ENCODE measurements around the gene POLR2J. TPM values are rescaled to one million over a fixed set of nuclear protein-coding genes. Genes with fewer than 3 reads are reported as not detected.
"Not testable (repeated sequence)": the region's sequence is repeated elsewhere in the genome, so short reads cannot be mapped to it uniquely, and the experiment has no call there.

The POLR2J gene
- total and polyA plus RNA-seq, 2 experiments from 2014 or later: 16.3 to 77.4 TPM

DNA sequence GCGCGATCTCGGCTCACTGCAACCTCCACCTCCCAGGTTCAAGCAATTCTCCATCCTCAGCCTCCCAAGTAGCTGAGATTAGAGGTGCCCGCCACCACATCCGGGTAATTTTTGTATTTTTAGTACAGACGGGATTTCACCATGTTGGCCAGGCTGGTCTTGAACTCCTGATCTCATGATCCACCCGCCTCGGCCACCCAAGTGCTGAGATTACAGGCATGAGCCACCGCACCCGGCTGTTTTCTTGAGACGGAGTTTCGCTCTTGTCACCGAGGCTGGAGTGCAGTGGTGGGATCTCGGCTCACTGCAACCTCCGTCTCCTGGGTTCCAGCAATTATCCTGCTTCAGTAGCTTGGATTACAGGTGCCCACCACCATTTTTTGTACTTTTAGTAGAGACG is 19.6 kb upstream of the POLR2J start:
- not testable (repeated sequence) for DNase-seq (ENCODE audit: low spot score); H4K20me1 ChIP-seq (ENCODE audit: insufficient read depth, poor library complexity, severe bottlenecking); H3K36me3 ChIP-seq (replicated peaks; ENCODE audit: insufficient read depth, low read depth); H3K4me3 ChIP-seq; H3K79me2 ChIP-seq; H3K9me3 ChIP-seq (ENCODE audit: low read depth); H3K4me1 ChIP-seq (ENCODE audit: insufficient read depth); H2AFZ ChIP-seq; H3K27me3 ChIP-seq; H3K27ac ChIP-seq; H3K9me2 ChIP-seq (replicated peaks; ENCODE audit: insufficient read depth); H3K4me2 ChIP-seq
- WGBS (ENCODE audit: low lambda C conversion rate, missing lambda C conversion rate): 94% methylated on average over 10 of the region's 16 CpGs

DNA sequence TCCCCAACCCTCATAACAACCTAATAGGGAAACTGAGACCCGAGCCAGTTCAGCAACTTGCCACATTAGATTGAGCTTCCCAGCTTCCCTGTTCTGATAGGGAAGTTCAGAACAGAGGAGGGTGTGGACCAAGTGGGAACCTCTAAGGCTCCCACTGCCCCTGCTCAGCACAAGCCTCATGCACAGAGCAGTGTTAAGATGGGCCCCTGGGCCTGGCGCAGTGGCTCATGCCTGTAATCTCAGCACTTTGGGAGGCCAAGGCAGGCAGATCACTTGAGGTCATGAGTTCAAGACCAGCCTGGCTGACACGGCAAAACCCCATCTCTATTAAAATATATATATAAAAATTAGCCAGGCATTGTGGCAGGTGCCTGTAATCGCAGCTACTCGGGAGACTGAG is 18.6 kb upstream of the POLR2J start:
- H3K4me2 ChIP-seq; H3K36me3 ChIP-seq (replicated peaks; ENCODE audit: insufficient read depth, low read depth); H3K4me1 ChIP-seq (ENCODE audit: insufficient read depth); H3K9me2 ChIP-seq (replicated peaks; ENCODE audit: insufficient read depth); H3K9me3 ChIP-seq (ENCODE audit: low read depth); H4K20me1 ChIP-seq (ENCODE audit: insufficient read depth, poor library complexity, severe bottlenecking); H3K4me3 ChIP-seq; DNase-seq (ENCODE audit: low spot score); H3K27ac ChIP-seq; H3K79me2 ChIP-seq; H3K27me3 ChIP-seq; H2AFZ ChIP-seq: not testable (repeated sequence)
- 71% methylated on average over 1 of the region's 5 CpGs for WGBS (ENCODE audit: low lambda C conversion rate, missing lambda C conversion rate)

DNA sequence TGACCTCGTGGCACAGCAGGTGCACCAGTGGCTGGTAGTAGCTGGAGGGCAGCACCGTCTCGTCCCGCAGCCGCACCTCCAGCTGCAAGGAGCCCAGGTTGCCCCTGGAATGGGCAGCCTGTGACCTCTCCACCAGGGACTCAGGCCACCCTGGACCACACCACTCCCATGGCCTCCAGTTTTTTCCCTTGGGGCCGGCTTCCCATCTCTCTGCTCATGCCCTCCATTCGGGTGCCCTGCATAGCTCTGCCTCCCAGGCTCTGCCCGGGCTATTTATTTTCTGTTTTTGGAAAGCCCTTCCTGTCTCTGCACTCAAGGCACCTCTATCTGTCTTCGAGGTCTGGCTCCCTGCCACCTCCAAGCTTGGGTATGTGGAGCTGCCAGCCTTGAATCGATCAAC is 18.1 kb upstream of the POLR2J start:
- H3K9me2 ChIP-seq (replicated peaks; ENCODE audit: insufficient read depth); H3K4me1 ChIP-seq (ENCODE audit: insufficient read depth); H3K9me3 ChIP-seq (ENCODE audit: low read depth); H3K27me3 ChIP-seq; H3K36me3 ChIP-seq (replicated peaks; ENCODE audit: insufficient read depth, low read depth); H3K4me3 ChIP-seq; H3K79me2 ChIP-seq; H2AFZ ChIP-seq; H3K27ac ChIP-seq; DNase-seq (ENCODE audit: low spot score); H4K20me1 ChIP-seq (ENCODE audit: insufficient read depth, poor library complexity, severe bottlenecking); H3K4me2 ChIP-seq: not testable (repeated sequence)
- 100% methylated on average over 3 of the region's 10 CpGs for WGBS (ENCODE audit: low lambda C conversion rate, missing lambda C conversion rate)

DNA sequence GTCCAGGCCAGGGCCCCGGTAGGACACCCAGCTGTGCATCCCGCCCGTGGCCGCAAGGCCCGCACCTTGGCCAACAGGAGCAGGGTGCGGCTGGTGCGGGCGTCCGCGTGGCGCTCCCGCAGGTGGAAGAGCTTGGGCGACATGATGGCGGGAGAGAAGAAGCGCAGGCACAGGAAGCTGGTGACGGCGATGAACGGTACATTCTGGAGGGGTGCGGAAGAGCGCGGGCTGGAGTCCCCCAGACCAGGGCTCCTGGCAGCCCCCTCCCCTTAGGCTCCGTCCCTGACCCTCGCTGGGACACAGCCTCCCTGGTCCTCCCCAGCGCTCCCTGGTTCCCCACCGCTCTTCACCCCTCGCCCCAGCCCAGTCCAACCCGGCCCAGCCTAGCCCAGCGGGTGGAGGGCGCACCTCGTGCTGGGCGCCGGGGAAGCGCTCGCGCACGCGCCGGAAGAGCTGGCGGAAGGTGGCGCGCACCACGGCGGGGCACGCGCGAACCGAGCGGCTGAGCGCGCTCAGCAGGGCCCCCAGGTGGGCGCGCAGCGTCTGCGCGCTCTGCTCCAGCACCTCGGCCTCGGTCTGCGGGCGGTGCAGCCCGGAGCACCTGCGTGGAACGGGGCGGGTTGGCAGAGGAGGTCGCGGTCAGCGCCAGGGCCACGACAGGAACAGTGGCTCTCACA is 15.9 kb upstream of the POLR2J start:
- not testable (repeated sequence) for H3K27me3 ChIP-seq; H3K4me3 ChIP-seq; H3K36me3 ChIP-seq (replicated peaks; ENCODE audit: insufficient read depth, low read depth); H3K9me3 ChIP-seq (ENCODE audit: low read depth); H3K4me1 ChIP-seq (ENCODE audit: insufficient read depth); H3K27ac ChIP-seq; H3K79me2 ChIP-seq; H4K20me1 ChIP-seq (ENCODE audit: insufficient read depth, poor library complexity, severe bottlenecking); H3K4me2 ChIP-seq; H3K9me2 ChIP-seq (replicated peaks; ENCODE audit: insufficient read depth); H2AFZ ChIP-seq; DNase-seq (ENCODE audit: low spot score)
- WGBS (ENCODE audit: low lambda C conversion rate, missing lambda C conversion rate): no CpG with 5 or more reads among the region's 67 CpGs

DNA sequence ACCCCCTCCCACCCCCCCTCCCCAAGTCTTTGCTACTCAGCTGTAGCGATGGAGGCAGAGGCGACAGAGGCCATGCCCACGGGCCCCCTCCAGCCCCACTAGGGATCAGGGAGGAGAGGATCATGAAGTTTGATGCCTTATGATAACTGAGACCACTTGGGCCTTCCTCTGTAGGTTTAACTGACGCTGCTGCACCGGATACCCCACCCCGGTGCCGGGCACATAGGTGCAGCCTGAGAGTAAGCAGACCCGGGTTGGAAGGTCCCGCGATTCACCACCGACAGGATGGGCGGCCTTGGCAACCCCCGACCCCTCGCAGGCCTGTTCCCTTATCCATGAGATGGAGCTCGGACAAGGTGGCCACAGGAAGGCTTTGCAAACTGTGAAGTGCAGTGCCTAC is 15.3 kb upstream of the POLR2J start:
- DNase-seq (ENCODE audit: low spot score); H3K9me2 ChIP-seq (replicated peaks; ENCODE audit: insufficient read depth); H3K27me3 ChIP-seq; H3K36me3 ChIP-seq (replicated peaks; ENCODE audit: insufficient read depth, low read depth); H3K4me1 ChIP-seq (ENCODE audit: insufficient read depth); H3K9me3 ChIP-seq (ENCODE audit: low read depth); H3K4me3 ChIP-seq; H4K20me1 ChIP-seq (ENCODE audit: insufficient read depth, poor library complexity, severe bottlenecking); H3K4me2 ChIP-seq; H3K79me2 ChIP-seq; H2AFZ ChIP-seq; H3K27ac ChIP-seq: not testable (repeated sequence)
- WGBS (ENCODE audit: low lambda C conversion rate, missing lambda C conversion rate): 63% methylated on average over 4 of the region's 15 CpGs

DNA sequence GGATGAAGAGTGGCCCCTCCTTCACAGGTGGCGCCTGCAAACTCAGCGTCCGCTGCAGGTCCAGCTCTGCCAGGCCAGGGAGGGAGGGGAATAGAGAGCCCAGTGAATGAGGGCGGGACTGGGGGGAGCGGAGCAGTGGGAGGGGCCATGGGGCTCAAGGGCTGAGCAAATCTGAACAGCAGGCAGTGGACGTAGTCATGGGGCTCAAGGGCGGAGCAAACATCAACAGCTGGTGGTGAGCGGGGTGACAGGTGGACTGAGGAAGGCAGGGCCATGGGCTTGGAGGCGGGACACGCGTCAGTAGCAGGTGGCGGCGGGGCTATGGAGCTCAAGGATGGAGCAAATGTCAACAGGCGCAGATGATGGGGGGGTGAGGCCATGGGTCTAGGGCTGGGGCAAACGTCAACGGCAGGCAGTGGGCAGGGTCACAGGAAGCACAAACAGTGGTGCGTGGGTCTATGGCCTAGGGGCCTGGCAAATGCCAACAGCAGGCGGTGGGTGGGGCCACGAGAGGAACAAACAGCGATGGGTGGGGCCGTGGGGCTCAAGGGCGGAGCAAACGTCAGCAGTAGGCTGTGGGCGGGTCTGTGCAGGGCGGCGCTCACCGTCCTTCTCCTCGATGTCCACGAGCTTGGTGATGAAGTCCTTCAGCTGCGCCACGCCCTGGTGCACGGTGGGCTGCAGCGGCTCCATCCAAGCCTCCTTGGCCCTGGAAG is 14.7 kb upstream of the POLR2J start:
- H3K4me1 ChIP-seq (ENCODE audit: insufficient read depth); H3K9me2 ChIP-seq (replicated peaks; ENCODE audit: insufficient read depth); H3K9me3 ChIP-seq (ENCODE audit: low read depth); H3K4me3 ChIP-seq; H3K27me3 ChIP-seq; H2AFZ ChIP-seq; H4K20me1 ChIP-seq (ENCODE audit: insufficient read depth, poor library complexity, severe bottlenecking); H3K36me3 ChIP-seq (replicated peaks; ENCODE audit: insufficient read depth, low read depth); H3K27ac ChIP-seq; H3K79me2 ChIP-seq; DNase-seq (ENCODE audit: low spot score); H3K4me2 ChIP-seq: not testable (repeated sequence)
- WGBS (ENCODE audit: low lambda C conversion rate, missing lambda C conversion rate): no CpG with 5 or more reads among the region's 33 CpGs

DNA sequence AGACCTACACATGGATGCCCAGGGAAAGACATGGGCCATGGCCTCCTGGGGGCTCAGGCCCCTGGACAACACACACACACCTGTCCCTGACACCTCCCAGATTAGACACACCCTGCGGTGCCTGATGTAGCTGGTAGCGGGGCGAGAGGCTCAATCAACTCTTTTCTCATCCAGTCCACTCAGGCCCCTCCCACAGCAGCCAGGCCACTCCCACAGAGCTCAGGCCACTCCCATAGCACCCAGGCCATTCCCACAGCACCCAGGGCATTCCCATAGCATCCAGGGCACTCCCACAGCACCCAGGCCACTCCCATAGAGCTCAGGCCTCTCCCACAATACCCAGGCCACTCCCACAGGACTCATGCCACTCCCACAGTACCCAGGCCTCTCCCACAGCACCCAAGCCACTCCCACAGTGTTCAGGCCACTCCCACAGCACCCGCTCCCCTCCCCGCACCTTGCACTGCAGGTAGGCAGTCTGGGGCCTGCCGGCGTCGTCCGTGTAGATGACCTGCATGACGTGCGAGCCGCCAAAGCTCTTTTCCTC is 11.9 kb upstream of the POLR2J start:
- not testable (repeated sequence) for H3K27ac ChIP-seq; H3K27me3 ChIP-seq; H3K36me3 ChIP-seq (replicated peaks; ENCODE audit: insufficient read depth, low read depth); H2AFZ ChIP-seq; H3K4me3 ChIP-seq; H3K79me2 ChIP-seq; H4K20me1 ChIP-seq (ENCODE audit: insufficient read depth, poor library complexity, severe bottlenecking); H3K9me2 ChIP-seq (replicated peaks; ENCODE audit: insufficient read depth); H3K4me1 ChIP-seq (ENCODE audit: insufficient read depth); H3K4me2 ChIP-seq; DNase-seq (ENCODE audit: low spot score); H3K9me3 ChIP-seq (ENCODE audit: low read depth)
- 68% methylated on average over 3 of the region's 12 CpGs for WGBS (ENCODE audit: low lambda C conversion rate, missing lambda C conversion rate)

DNA sequence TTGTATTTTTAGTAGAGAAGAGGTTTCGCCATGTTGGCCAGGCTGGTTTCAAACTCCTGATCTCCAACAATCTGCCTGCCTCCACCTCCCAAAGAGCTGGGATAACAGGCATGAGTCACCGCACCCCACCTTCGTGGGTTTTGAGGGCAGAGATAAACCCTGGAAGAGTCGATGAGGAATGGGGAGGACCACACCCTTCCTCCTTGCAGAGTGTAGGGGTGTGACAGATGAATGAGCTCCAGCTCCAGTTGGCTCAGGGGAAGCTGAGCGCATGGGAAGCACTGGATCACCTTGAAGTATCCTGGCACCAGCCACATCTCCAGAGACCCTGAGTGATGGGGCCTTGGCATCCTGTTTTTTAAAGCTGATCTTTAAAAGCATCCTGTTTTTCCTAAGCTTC is 5.6 kb upstream of the POLR2J start:
- not testable (repeated sequence) for H3K9me3 ChIP-seq (ENCODE audit: low read depth); H3K9me2 ChIP-seq (replicated peaks; ENCODE audit: insufficient read depth); H3K27me3 ChIP-seq; H2AFZ ChIP-seq; H3K36me3 ChIP-seq (replicated peaks; ENCODE audit: insufficient read depth, low read depth); H4K20me1 ChIP-seq (ENCODE audit: insufficient read depth, poor library complexity, severe bottlenecking); DNase-seq (ENCODE audit: low spot score); H3K4me1 ChIP-seq (ENCODE audit: insufficient read depth); H3K27ac ChIP-seq; H3K4me2 ChIP-seq; H3K79me2 ChIP-seq; H3K4me3 ChIP-seq
- WGBS (ENCODE audit: low lambda C conversion rate, missing lambda C conversion rate): no CpG with 5 or more reads among the region's 5 CpGs

DNA sequence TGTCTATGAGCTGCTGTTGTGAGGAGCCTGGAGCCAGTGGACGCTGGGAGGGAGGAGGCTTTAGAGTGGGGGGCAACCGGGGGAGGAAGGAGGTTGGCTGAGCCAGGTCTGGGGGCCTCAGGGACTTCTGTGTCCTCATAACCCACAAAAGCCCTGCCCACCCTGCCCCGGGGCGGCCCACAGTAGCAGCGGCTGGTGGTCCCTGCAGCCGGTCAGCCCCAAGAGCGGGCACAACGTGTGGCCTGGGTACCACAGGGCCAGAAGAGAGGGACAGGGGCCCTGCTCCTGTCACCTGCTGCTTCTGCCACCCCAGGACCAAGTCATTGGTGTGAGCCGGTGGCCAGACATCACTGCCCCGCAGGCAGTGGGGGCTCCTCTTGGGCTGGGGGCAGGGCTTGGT is 3.2 kb upstream of the POLR2J start:
- not testable (repeated sequence) for H3K27ac ChIP-seq; H3K4me2 ChIP-seq; H4K20me1 ChIP-seq (ENCODE audit: insufficient read depth, poor library complexity, severe bottlenecking); H3K4me3 ChIP-seq; H3K9me3 ChIP-seq (ENCODE audit: low read depth); H3K79me2 ChIP-seq; H3K9me2 ChIP-seq (replicated peaks; ENCODE audit: insufficient read depth); H3K36me3 ChIP-seq (replicated peaks; ENCODE audit: insufficient read depth, low read depth); H3K27me3 ChIP-seq; DNase-seq (ENCODE audit: low spot score); H2AFZ ChIP-seq; H3K4me1 ChIP-seq (ENCODE audit: insufficient read depth)
- WGBS (ENCODE audit: low lambda C conversion rate, missing lambda C conversion rate): no CpG with 5 or more reads among the region's 10 CpGs

Data from hepatocyte (in vitro differentiated cells).